Measurements from ENCODE around the gene TMCC1. TPM values are rescaled to one million over a fixed set of nuclear protein-coding genes. Genes with fewer than 3 reads are reported as not detected.
A peak's percentile ranks its signal among the peaks of the same experiment; 100 is the strongest.

TMCC1 gene
- total RNA-seq, 4 donors from 2014 or later, result 4.1 to 21.8 (median 14.5) TPM

GRCh38 chr3:129621626-129622225, 271.8 kb downstream of the TMCC1 start:
- WGBS, 2 donors (ENCODE audit: low coverage in 1 of 2), result 69 to 72% methylated on average over 6 to 14 of the region's 14 CpGs

GRCh38 chr3:129620828-129621559, 272.5 kb downstream of the TMCC1 start:
- Histone ChIP-seq H3K27ac (no peak overlapping the region), H3K9me3 (no peaks in the 10 kb centered on the region), H3K4me3 (no peak overlapping the region), H3K36me3 (no peaks in the 10 kb centered on the region), H3K27me3 (no peaks in the 10 kb centered on the region), H3K4me1 (peaks cover 19 to 43% (median 31%) of the 10 kb centered on the region in 4 donors)
- no peak for TF ChIP-seq POLR2AphosphoS5 (IDR thresholded peaks at IDR 0.05)
- no peak for TF ChIP-seq CTCF (IDR thresholded peaks at IDR 0.05)
- TF ChIP-seq POLR2A (IDR thresholded peaks at IDR 0.05), result no peak
- TF ChIP-seq EP300 (IDR thresholded peaks at IDR 0.05; ENCODE audit: low read depth), result no peak
- no peak for DNase-seq
- 70 to 86% methylated on average over 2 to 18 of the region's 18 CpGs for WGBS, 2 donors (ENCODE audit: low coverage in 1 of 2)
- in situ Hi-C loops (cut with MboI; ENCODE audit: low pct_ligation_motif_present in 1 of 4, low pct_unique_long_range_greater_than_20kb in 1 of 4, low sequenced_read_pairs in 3 of 4) (no loop called here), intact Hi-C loops (cut with DNase I; ENCODE audit: low total_unique reads) (loop anchor here (10.0 kb wide), 1 partner anchor 314 kb away; no protein-coding TSS in a partner anchor)

More at GRCh38 chr3:129621626-129622225, 271.8 kb downstream of the TMCC1 start:
- Histone ChIP-seq H3K4me3 (no peak overlapping the region), H3K9me3 (no peaks in the 10 kb centered on the region), H3K36me3 (no peaks in the 10 kb centered on the region), H3K27me3 (no peaks in the 10 kb centered on the region), H3K27ac (peak overlapping the region in 1 of 4 donors; percentile 100), H3K4me1 (peaks cover 22 to 48% (median 35%) of the 10 kb centered on the region in 4 donors)
- TF ChIP-seq POLR2AphosphoS5 (IDR thresholded peaks at IDR 0.05) (no peak), POLR2A (IDR thresholded peaks at IDR 0.05) (no peak), CTCF (IDR thresholded peaks at IDR 0.05) (no peak), EP300 (IDR thresholded peaks at IDR 0.05; ENCODE audit: low read depth) (no peak)
- in situ Hi-C loops (cut with MboI; ENCODE audit: low pct_ligation_motif_present in 1 of 4, low pct_unique_long_range_greater_than_20kb in 1 of 4, low sequenced_read_pairs in 3 of 4) (no loop called here), intact Hi-C loops (cut with DNase I; ENCODE audit: low total_unique reads) (loop anchor here (10.0 kb wide), 1 partner anchor 313 kb away; no protein-coding TSS in a partner anchor)
- no peak for DNase-seq

GRCh38 chr3:129619726-129620162, 273.8 kb downstream of the TMCC1 start:
- Histone ChIP-seq H3K4me3 (no peak overlapping the region), H3K27me3 (no peaks in the 10 kb centered on the region), H3K27ac (peak overlapping the region in 3 of 4 donors; percentile 4 to 18 (median 17)), H3K36me3 (no peaks in the 10 kb centered on the region), H3K9me3 (no peaks in the 10 kb centered on the region), H3K4me1 (peaks cover 9 to 43% (median 24%) of the 10 kb centered on the region in 4 donors)
- in situ Hi-C loops (cut with MboI; ENCODE audit: low pct_ligation_motif_present in 1 of 4, low pct_unique_long_range_greater_than_20kb in 1 of 4, low sequenced_read_pairs in 3 of 4), result no loop called here
- intact Hi-C loops (cut with DNase I; ENCODE audit: low total_unique reads), result loop anchor here (10.0 kb wide), 1 partner anchor 315 kb away; no protein-coding TSS in a partner anchor
- 80% methylated on average over 6 of the region's 6 CpGs; no CpG with 5 or more reads in 1 of the 2 donors for WGBS, 2 donors (ENCODE audit: low coverage in 1 of 2)
- DNase-seq, result no peak
- TF ChIP-seq POLR2A (IDR thresholded peaks at IDR 0.05), result no peak
- no peak for TF ChIP-seq EP300 (IDR thresholded peaks at IDR 0.05; ENCODE audit: low read depth)
- no peak for TF ChIP-seq POLR2AphosphoS5 (IDR thresholded peaks at IDR 0.05)
- TF ChIP-seq CTCF (IDR thresholded peaks at IDR 0.05), result no peak

All from transverse colon (tissue), 4 donors.